Endothelial cell of umbilical vein (primary cell): ENCODE measurements around the gene TARBP1.

ENCODE experiments used
- CTCF ChIP-seq, 2 donors: IDR thresholded peaks; 1 replicate in 1 of 2; 2 replicates in 1 of 2; pipeline ENCODE4 v1.5.1; 2011; ENCODE audit warnings: low read length in 2 of 2, mild to moderate bottlenecking in 2 of 2, moderate library complexity in 2 of 2, control low read depth in 1 of 2, inconsistent platforms in 1 of 2, low read depth in 1 of 2; ENCODE audit not compliant: insufficient read depth in 1 of 2; ENCODE audit errors: extremely low read depth in 1 of 2
- EZH2 ChIP-seq: IDR thresholded peaks from 2 replicates; pipeline ENCODE4 v1.6.1; 2012; ENCODE audit warnings: borderline replicate concordance, low read depth, mild to moderate bottlenecking, moderate library complexity, low read length, inconsistent platforms; ENCODE audit not compliant: severe bottlenecking
- JUN ChIP-seq: IDR thresholded peaks from 2 replicates; pipeline ENCODE4 v1.6.1; 2011; ENCODE audit warnings: borderline replicate concordance, low read depth; ENCODE audit not compliant: insufficient read length, insufficient read depth
- MYC ChIP-seq: IDR thresholded peaks from one replicate; pipeline ENCODE4 v1.6.1; 2011; ENCODE audit warnings: mild to moderate bottlenecking, low read depth, low read length
- POLR2A ChIP-seq: IDR thresholded peaks from 2 replicates; pipeline ENCODE4 v1.6.1; 2012; ENCODE audit warnings: low read depth, mild to moderate bottlenecking, control low read depth, low read length
- POLR2AphosphoS5 ChIP-seq: IDR thresholded peaks from 2 replicates; pipeline ENCODE4 v1.6.1; 2012; ENCODE audit warnings: low read depth, mild to moderate bottlenecking, control low read depth, low read length, moderate library complexity; ENCODE audit not compliant: insufficient read depth

DNA sequence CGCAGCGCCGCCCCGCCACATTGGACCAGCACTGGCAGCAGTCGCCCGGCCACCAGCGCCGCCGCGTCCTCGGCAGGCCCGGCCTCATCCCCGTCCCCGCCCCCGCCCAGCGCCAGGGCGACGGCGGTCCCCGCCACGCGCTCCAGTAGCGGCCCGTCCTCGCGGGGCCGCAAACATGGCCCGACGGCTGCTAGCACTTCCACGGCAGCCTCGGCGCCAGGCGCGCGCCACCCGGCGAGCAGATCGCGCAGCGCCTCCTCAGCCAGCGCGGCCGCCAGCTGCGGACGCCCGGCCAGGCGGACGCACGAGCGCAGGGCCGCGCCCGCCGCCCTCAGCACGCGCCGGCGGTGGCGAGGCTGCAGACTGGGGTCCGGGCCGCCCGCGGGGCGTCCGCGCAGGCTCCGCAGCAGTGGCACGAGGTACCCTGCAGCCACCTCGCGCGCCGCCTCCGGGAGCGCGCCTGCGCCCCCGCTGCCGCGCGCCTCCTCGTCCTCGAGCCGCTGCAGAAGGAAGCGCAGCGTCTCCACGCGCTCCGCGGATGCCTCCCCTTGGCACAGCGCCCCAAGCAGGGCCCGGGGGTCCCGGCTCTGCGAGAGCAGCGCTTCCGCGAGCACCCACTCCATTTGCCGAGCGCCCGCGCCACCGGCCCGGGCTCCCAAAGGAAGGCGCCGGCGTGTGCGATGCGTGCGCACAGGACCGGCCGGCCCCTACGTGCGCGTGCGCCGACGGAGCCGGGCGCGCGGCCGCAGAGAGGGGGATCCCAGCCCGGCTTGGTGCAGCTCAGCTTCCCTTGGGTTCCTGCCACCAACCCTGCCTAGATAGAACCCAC lies at the start of gene TARBP1:
- peak in 1 of 2 donors; percentile 27 for TF ChIP-seq CTCF (IDR thresholded peaks at IDR 0.05; ENCODE audit: extremely low read depth in 1 of 2, insufficient read depth in 1 of 2, low read depth in 1 of 2, low read length in 2 of 2)
- no peak for TF ChIP-seq JUN
- peak; percentile 71 for TF ChIP-seq POLR2A
- no peak for TF ChIP-seq MYC
- TF ChIP-seq EZH2, result no peak
- TF ChIP-seq POLR2AphosphoS5, result peak; percentile 54
